IPS-NIHi11 (cell line): ENCODE data around the gene RAB15.
A peak's percentile ranks its signal among the peaks of the same experiment; 100 is the strongest.

Experiments
- DNase-seq: peaks from one replicate; pipeline ENCODE4 v3.0.0; 2012; ENCODE audit warnings: mixed read lengths, low spot score

RAB15 gene

GRCh38 chr14:64971943-64972791, at the start of gene RAB15:
RAB15 (minus strand) TSS chr14:64972336; CDS start chr14:64972076, 260 bp downstream.
- DNase-seq = peak; percentile 78

GRCh38 chr14:65019944-65020566, 47.9 kb upstream of the RAB15 start:
- DNase-seq = peak; percentile 52

DNA sequence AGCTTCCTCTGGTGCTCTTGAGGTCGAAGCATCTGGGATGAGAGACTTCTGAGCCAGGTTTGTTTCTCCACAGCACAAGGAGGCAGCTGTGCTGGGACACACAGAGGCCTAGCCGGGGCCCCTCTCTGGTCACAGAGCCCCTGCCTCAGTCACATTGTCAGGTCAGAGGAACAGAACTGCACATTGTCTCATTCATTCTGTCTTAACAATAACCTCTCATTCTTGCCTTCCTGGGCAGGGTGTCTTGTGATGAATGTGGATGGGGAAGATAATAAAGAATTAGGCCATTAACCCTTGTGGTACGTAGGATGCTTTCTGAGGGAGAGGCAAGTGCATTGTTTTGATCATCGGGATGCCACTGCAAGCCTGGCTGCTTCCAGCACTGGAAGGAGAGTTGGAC, 44.3 kb upstream of the RAB15 start:
- DNase-seq = no peak

- DNase-seq = no peak
Measured at GRCh38 chr14:65015391-65015790, 43.3 kb upstream of the RAB15 start.

DNA sequence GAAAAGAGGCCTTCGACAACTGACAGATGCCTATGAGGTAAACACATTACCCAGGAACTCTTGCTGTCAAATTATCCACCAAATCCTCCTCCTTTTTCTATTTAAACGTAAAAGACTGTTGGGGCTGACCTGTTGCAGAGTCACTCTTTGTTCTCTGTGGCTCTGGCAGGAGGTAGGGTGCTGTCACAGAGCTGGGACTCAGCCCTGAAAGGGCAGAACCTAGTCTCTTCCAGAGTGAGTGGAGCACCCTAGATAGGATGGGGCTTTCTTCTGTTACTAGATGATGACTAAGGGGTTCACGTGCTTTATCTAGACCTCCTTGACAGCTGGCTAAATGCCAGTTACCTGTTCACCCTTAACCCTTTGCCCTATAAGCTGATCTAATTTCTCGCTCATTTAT, 40.2 kb upstream of the RAB15 start:
- DNase-seq = no peak

GRCh38 chr14:65011538-65011937, 39.4 kb upstream of the RAB15 start:
- DNase-seq = no peak

DNA sequence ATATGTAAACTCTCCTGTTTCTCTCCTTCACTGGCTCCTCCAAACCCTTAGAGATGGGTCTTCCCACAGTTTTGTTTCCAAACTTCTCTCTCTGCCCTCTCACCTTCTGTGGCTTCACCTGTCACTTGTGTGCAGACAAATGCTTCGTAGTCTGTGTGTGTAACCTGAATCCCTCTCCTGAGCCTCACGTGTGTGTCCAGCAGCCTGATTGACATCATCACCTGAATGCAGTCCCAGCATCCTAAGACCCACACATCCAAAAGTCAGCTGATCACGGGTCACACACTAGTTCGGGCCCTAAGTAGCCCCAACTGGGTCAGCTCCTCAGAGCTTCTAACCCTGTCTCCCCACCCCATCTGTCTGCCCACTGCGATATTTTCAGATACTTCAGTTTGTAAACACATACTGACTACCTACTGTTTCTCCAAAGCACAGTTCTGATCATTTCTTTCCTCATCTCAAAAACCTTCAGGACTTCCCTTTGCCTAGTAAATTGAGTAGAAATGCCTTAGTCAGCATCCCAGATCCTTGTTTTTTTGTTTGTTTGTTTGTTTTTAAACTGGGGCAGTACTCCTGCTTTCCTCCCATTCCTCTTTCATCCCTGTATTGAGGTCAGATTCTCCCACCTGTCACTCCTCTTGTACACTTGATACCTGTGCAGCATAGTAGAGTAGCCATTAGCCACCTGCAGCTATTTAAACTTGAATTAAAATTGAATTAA, 38.2 kb upstream of the RAB15 start:
- no peak for DNase-seq

- DNase-seq = no peak
Measured at GRCh38 chr14:65007202-65007601, 35.1 kb upstream of the RAB15 start.

- no peak for DNase-seq
Measured at GRCh38 chr14:65006261-65006721, 34.2 kb upstream of the RAB15 start.

DNA sequence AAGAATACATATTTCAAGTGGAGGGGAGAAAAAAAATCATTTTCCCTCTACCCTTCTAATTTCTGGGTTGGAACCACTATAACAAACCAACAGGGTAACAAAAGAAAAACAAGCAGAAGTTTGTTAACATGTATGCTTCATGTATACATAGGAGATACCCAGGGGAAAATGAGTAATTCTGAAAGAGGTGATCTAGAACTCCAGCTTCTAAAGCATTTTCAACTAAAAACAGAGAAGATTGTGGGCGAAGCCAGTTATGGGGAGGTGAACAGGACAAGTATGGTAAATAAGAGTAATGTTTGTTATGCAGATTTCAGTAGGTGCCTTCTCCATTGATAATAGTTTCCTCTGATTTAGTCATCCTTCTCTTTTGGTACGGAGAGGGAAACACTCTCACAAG, 31.3 kb upstream of the RAB15 start:
- no peak for DNase-seq

DNA sequence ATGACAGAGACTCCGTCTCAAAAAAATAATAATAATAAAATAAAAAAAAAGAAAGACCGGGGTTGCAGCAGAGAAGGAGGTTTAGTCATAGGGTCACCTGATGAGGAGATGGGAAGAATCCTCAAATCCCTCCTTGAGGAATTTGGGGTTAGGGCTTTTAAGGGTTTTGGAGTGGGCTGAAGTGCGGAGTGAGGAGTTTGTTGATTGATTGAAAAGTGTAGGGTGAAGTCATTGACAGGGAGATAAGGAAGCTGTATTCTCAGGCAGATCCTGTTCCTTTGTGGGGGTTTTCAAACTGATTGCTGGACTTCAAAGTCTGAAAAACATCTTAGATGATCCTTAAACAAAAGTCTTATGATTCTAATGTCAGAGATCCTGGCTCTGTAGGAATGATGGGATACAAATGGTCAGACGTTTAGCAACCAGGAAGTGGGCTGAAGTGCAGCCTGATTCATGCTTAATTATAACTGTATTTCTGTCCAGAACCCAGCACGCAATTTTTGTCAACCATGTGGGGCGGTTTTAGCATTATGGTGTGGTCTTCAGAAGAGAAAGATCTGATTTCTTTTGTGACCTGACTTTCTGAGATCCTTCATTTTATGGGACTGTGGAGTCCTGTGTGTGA, 30.6 kb upstream of the RAB15 start:
- no peak for DNase-seq

DNA sequence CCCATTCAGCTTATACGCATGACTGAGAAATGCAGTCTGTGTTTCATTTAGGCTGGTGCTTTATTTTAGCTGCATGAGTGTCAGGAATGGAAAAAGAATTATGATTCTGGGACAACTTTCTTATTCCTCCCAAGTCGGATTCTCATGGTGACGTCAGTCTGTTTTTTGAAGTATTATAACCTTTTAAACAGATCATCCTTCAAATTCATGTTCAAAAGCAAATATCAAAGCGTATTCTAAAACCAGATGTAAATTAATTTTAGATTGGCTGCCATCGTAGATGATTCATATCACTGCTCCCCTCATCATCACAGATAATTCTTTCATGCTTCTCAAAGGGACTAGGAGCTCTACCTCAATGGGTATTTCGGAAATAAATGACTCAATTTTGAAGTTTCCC, 29.6 kb upstream of the RAB15 start:
- DNase-seq = no peak

DNA sequence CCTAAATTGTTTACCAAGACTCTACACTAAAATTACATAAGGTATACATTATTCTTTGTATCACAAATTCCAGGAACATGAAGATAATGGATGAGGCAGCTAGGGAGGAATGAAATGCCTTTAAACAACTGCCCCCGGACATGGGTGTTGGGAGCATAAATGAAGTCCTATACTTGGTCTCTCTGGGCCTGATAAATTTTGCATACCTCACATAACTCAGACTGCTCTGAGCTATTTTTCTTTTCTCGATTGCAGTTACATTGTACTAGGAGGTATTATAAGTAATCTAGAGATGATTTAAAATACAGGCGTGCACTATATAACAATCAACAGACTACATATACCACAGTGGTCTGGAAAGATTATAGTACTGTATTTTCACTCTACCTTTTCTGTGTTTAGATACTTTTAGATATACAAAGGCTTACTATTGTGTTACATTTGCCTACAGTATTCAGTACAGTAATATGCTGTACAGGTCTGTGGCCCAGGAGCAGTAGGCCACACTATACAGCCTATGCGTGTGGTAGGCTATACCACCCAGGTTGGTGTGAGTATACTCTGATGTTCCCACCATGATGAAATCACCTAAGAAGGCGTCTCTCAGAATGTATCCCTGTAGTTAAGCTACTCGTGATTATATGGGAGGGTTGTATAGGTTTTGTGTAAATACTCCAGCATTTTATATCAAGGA, 28.9 kb upstream of the RAB15 start:
- no peak for DNase-seq

- no peak for DNase-seq
Measured at GRCh38 chr14:64998455-64998931, 26.4 kb upstream of the RAB15 start.

DNA sequence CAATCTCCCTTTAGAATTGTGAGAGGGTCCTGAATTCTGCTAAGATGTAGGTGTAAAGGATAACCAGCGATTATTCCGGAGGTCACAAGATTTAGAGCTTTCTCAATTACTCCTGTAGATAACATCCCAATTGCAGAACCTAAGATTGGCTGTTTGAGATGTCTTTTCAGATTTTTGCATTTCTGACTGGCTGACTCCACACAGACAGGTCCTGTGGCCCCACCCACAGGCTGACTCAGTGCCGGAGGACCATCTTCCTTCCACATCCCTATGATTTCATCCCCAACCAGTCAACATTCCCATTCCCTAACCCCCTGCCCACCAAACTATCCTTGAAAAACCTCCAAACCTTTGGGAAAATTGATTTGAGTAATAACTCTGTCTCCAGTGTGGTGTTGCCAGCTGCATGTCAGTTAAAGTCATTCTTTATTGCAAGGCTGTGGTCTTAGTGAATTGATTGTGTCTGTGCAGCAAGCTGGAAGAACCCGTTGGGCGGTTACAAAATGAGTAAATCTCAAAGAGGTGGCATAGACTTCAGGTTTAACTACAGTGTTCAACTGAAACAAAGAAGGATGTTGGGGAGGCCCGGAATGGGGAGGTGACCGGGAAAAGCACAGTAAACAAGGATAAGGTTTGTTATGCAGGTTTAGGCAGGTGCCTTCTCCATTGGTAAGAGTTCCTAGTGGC, 25.1 kb upstream of the RAB15 start:
- DNase-seq = no peak

DNA sequence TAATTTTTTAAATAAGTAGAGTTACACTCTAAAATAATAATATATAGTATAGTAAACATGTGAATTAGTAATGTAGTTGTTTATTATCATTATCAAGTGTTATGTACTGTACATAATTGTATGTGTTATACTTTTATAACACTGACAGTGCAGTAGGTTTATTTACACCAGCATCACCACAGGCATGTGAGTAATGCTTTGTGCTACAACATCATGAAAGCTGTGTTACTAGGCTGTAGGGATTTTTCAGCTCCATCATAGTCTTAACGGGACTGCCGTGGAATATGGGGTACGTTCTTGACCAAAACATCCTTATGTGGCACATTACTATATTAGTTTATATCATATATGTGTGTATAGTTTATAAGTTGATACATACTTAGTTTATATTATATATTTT, 23.2 kb upstream of the RAB15 start:
- DNase-seq = no peak

DNA sequence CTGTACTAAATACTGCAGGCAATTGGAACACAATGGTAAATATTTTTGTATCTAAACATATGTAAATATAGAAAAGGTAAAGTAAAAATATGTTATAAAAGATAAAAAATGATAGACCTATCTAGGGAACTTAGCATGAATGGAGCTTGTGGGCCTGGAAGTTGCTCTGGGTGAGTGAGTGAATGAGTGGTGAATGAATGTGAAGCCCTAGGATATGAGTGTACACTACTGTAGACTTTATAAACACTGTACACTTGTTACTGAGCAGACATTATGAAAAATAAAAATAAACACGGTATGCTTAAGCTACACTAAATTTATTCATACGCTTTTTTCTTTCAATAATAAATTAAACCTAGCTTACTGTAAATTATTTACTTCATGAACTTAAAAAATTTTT, 22.4 kb upstream of the RAB15 start:
- DNase-seq = no peak

GRCh38 chr14:64993266-64993930, 21.3 kb upstream of the RAB15 start:
- DNase-seq = no peak

DNA sequence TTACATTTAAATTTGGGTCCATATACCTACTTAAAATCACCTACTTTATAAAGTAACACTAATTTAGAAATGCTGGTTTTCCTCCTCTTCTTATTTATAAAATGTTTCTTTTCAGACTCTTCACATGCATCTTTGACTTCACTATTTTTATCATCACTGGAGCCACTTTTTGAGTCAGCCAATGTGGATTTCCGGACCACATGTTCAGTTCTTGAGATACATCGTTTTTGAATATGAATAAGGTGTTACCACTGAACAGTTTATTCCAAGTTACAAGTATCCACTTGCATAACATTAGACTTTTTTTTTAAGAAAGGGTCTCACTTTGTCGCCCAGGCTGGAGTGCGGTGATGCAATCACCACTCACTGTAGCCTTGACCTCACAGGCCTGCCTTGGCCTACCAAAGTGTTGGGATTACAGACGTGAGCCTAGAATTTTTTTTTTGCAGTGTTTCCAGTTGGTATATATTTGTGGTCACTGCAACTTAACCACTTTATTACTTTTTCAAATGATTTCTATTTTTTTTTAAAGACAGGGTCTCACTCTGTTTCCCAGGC, 20.3 kb upstream of the RAB15 start:
- DNase-seq = no peak

DNA sequence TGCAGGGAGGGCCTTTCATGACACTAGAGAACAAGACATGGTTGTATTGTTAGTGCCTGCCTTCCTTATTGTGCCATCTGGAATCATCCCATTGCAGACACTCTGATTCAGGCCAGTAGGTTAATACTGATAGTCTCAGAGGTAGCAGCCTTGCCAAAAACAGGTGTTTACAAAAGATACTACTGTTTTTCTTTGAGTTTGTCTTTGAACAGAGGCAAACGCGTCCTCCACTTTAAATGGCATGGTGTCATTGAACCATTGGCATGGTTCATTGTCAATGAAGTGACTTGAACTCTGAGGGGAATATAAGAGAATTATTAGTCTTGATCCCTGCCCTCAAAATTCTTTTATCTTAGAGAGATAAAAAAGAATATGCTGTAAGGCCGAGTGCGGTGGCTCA, 18.8 kb upstream of the RAB15 start:
- no peak for DNase-seq
